ENCODE measurements around the gene ETFA. TPM values are rescaled to one million over a fixed set of nuclear protein-coding genes. Genes with fewer than 3 reads are reported as not detected.

Gene ETFA
- total RNA-seq, 2 experiments from 2014 or later: 159 to 164 TPM

DNA sequence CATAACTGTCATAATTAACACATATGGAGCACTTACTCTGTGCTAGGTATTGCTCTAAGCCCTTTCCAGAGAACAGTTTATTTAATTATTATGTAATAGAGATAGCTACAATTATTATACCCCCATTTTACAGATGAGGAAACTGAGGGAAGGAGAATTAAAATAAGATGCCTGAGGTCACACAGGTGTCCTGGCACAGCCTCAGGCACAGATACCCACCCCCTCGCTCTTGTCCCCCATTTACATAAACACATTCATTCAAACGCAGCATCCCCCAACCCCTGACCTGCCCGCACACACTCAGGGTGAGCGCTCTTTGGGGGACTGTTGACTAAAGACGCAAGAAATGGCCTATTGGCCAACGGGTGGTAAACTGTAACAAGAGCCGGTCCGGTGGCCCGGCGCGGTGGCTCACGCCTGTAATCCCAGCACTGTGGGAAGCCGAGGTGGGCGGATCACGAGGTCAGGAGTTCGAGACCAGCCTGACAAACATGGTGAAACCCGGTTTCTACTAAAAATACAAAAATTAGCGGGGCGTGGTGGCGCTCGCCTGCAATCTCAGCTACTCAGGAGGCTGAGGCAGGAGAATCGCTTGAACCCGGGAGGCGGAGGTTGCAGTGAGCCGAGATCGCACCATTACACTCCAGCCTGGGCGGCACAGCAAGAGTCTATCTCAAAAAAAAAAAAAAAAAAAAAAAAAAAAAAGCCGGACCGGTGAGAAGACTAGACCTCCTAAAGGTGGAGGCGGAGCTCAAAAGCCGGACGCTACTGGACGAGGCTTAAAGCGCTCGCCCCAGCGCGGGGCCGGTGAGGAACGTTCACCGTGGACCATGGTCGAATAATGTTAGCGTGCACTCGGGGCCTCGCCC, 23.4 kb upstream of the ETFA start:
- POLR2A ChIA-PET: interaction anchor here (0.8 to 1.8 kb wide), 2 partner anchors 10 to 24 kb away, joined by 3 to 6 read pairs; partner anchors contain the start of gene ETFA
- peaks cover 66% of the 10 kb centered on the region for H3K27me3 Mint-ChIP-seq
- ATAC-seq (no peak), DNase-seq (no peak)
- peak overlapping the region; percentile 66 for H3K4me3 Mint-ChIP-seq
- TF ChIP-seq, protein P1, sequence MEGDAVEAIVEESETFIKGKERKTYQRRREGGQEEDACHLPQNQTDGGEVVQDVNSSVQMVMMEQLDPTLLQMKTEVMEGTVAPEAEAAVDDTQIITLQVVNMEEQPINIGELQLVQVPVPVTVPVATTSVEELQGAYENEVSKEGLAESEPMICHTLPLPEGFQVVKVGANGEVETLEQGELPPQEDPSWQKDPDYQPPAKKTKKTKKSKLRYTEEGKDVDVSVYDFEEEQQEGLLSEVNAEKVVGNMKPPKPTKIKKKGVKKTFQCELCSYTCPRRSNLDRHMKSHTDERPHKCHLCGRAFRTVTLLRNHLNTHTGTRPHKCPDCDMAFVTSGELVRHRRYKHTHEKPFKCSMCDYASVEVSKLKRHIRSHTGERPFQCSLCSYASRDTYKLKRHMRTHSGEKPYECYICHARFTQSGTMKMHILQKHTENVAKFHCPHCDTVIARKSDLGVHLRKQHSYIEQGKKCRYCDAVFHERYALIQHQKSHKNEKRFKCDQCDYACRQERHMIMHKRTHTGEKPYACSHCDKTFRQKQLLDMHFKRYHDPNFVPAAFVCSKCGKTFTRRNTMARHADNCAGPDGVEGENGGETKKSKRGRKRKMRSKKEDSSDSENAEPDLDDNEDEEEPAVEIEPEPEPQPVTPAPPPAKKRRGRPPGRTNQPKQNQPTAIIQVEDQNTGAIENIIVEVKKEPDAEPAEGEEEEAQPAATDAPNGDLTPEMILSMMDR (IDR thresholded peaks at IDR 0.05): no peak
- no peaks in the 10 kb centered on the region for H3K9me3 Mint-ChIP-seq
- intact Hi-C loops (cut with micrococcal nuclease): no loop called here
- CTCF ChIA-PET: interaction anchor here (1.2 to 1.7 kb wide), 3 partner anchors 11 to 144 kb away, joined by 4 to 8 read pairs (median 4); no protein-coding TSS in a partner anchor
- H3K36me3 Mint-ChIP-seq (ENCODE audit: low read depth): no peaks in the 10 kb centered on the region
- peaks cover 32% of the 10 kb centered on the region for H3K4me1 Mint-ChIP-seq (ENCODE audit: low read depth)
- H3K27ac Mint-ChIP-seq: no peak overlapping the region

DNA sequence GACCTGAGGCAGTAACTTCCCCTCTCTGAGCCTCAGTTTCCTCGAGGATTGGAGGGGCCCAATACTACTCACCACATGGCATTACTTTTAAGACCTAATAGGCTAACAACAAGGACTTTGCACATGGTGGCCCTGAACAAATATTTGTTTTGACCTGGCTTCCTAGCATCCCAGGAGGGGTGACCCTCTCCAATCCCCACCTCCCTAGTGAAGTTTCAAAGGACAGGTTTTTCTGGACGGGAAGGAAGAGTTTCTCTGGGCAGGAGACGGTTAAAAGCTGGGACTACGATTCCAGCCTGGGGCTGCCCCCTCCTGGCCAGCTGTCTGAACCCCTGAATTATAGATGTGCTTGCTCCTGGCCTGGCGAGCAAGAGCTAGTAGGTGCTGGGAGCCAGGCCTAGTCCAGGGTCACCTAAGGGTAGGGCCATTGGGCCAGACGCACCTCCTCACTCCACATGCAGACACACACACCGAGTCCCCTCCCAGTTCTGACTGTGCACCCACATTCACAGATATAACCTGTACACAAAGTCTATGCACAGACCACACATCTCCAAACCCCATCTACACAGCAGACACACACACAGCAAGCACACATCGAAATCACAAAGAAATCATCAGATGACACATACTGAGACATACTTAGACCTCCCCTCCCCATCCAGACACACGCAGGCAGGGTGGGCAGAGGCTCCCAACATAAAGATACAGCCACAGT, 22.6 kb upstream of the ETFA start:
- no peaks in the 10 kb centered on the region for H3K36me3 Mint-ChIP-seq (ENCODE audit: low read depth)
- no peak overlapping the region for H3K27ac Mint-ChIP-seq
- DNase-seq: no peak
- intact Hi-C loops (cut with micrococcal nuclease): no loop called here
- peaks cover 28% of the 10 kb centered on the region for H3K4me1 Mint-ChIP-seq (ENCODE audit: low read depth)
- H3K9me3 Mint-ChIP-seq: no peaks in the 10 kb centered on the region
- no peak overlapping the region for H3K4me3 Mint-ChIP-seq
- TF ChIP-seq, protein P1 (IDR thresholded peaks at IDR 0.05): no peak
- H3K27me3 Mint-ChIP-seq: peaks cover 63% of the 10 kb centered on the region
- POLR2A ChIA-PET: interaction anchor here (1.8 kb wide), 1 partner anchor 23 kb away, joined by 6 read pairs; the partner anchor contains the start of gene ETFA
- CTCF ChIA-PET: interaction anchor here (1.7 kb wide), 1 partner anchor 12 kb away, joined by 8 read pairs; no protein-coding TSS in a partner anchor
- no peak for ATAC-seq

DNA sequence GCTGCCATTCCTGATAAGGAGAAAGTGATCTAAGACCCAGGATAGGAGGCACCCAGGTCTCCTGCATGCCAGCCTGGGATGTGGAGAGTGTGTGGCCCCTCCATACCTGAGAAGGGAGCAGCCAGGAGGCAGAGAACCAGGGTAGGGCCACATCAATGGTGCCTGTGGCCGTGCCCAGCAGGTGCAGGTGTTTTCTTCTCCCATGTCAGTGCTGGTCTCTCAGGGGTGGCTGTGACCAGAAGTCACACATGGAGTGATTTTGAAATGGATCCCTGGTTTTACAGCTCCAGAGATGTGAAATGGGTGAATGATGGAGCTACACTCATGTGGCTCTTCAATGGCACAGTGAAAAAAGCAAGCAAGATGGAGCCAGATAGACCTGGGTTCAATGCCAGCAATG, 22.0 kb upstream of the ETFA start:
- H3K27ac Mint-ChIP-seq: no peak overlapping the region
- H3K9me3 Mint-ChIP-seq: no peaks in the 10 kb centered on the region
- TF ChIP-seq, protein P1 (IDR thresholded peaks at IDR 0.05): no peak
- intact Hi-C loops (cut with micrococcal nuclease): no loop called here
- peaks cover 23% of the 10 kb centered on the region for H3K4me1 Mint-ChIP-seq (ENCODE audit: low read depth)
- H3K36me3 Mint-ChIP-seq (ENCODE audit: low read depth): no peaks in the 10 kb centered on the region
- CTCF ChIA-PET: interaction anchor here (1.7 kb wide), 1 partner anchor 12 kb away, joined by 8 read pairs; no protein-coding TSS in a partner anchor
- POLR2A ChIA-PET: interaction anchor here (1.8 kb wide), 1 partner anchor 22 kb away, joined by 6 read pairs; the partner anchor contains the start of gene ETFA
- H3K27me3 Mint-ChIP-seq: peaks cover 58% of the 10 kb centered on the region
- ATAC-seq (no peak), DNase-seq (no peak)
- H3K4me3 Mint-ChIP-seq: no peak overlapping the region

DNA sequence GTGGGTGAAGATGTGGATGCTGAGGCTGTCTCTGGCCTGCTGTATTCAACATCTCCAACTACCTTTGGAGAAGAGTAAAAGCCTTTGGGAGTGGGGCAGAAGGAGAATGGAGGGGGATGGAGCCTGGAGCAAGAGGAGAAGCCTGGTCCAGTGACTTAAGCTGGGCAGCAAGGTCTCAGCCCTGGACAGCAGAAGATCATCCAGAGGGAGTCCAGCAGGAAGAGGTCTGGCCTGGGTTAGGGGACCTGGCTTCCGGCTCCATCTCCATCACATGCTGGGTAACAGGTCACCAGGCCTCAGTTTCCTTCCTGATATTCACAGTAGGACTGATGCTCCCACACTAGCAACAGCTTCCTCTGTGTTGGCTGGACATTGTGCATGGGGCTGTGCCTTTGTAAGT, 21.5 kb upstream of the ETFA start:
- Mint-ChIP-seq H3K9me3 (no peaks in the 10 kb centered on the region), H3K4me3 (no peak overlapping the region), H3K36me3 (ENCODE audit: low read depth) (no peaks in the 10 kb centered on the region), H3K27me3 (peaks cover 61% of the 10 kb centered on the region), H3K27ac (no peak overlapping the region), H3K4me1 (ENCODE audit: low read depth) (peaks cover 23% of the 10 kb centered on the region)
- ATAC-seq: no peak
- TF ChIP-seq, protein P1 (IDR thresholded peaks at IDR 0.05): no peak
- POLR2A ChIA-PET: no interaction called here
- DNase-seq: no peak
- intact Hi-C loops (cut with micrococcal nuclease): no loop called here
- CTCF ChIA-PET: interaction anchor here (1.7 kb wide), 1 partner anchor 13 kb away, joined by 8 read pairs; no protein-coding TSS in a partner anchor

Data from activated CD8-positive, alpha-beta T cell treated with anti-CD3 and anti-CD28 coated beads for 36 hours (primary cell).